Measurements from ENCODE around the gene KRT10. TPM values are rescaled to one million over a fixed set of nuclear protein-coding genes. Genes with fewer than 3 reads are reported as not detected.

KRT10 gene
- total RNA-seq, 1 donor from 2014 or later: 29.9 TPM

- TF ChIP-seq, protein P1, sequence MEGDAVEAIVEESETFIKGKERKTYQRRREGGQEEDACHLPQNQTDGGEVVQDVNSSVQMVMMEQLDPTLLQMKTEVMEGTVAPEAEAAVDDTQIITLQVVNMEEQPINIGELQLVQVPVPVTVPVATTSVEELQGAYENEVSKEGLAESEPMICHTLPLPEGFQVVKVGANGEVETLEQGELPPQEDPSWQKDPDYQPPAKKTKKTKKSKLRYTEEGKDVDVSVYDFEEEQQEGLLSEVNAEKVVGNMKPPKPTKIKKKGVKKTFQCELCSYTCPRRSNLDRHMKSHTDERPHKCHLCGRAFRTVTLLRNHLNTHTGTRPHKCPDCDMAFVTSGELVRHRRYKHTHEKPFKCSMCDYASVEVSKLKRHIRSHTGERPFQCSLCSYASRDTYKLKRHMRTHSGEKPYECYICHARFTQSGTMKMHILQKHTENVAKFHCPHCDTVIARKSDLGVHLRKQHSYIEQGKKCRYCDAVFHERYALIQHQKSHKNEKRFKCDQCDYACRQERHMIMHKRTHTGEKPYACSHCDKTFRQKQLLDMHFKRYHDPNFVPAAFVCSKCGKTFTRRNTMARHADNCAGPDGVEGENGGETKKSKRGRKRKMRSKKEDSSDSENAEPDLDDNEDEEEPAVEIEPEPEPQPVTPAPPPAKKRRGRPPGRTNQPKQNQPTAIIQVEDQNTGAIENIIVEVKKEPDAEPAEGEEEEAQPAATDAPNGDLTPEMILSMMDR (IDR thresholded peaks at IDR 0.05; ENCODE audit: insufficient read depth, low read length, poor library complexity, severe bottlenecking): no peak
- no peaks in the 10 kb centered on the region for H3K36me3 ChIP-seq (ENCODE audit: control insufficient read depth, insufficient read depth, low read length)
- no peak for DNase-seq (ENCODE audit: low read depth)
- no peak overlapping the region for H3K4me3 ChIP-seq (ENCODE audit: low read depth, low read length)
- no peaks in the 10 kb centered on the region for H3K27me3 ChIP-seq (ENCODE audit: control insufficient read depth, insufficient read depth, low read length)
Measured at GRCh38 chr17:40830085-40830776, 7.8 kb upstream of the KRT10 start.

- no peak overlapping the region for H3K4me3 ChIP-seq (ENCODE audit: low read depth, low read length)
- no peaks in the 10 kb centered on the region for H3K36me3 ChIP-seq (ENCODE audit: control insufficient read depth, insufficient read depth, low read length)
- no peak for DNase-seq (ENCODE audit: low read depth)
- TF ChIP-seq, protein P1 (IDR thresholded peaks at IDR 0.05; ENCODE audit: insufficient read depth, low read length, poor library complexity, severe bottlenecking): no peak
- no peaks in the 10 kb centered on the region for H3K27me3 ChIP-seq (ENCODE audit: control insufficient read depth, insufficient read depth, low read length)
Measured at GRCh38 chr17:40828454-40829044, 6.1 kb upstream of the KRT10 start.

GRCh38 chr17:40827746-40828453, 5.5 kb upstream of the KRT10 start:
- no peak for DNase-seq (ENCODE audit: low read depth)
- H3K4me3 ChIP-seq (ENCODE audit: low read depth, low read length): no peak overlapping the region
- no peaks in the 10 kb centered on the region for H3K27me3 ChIP-seq (ENCODE audit: control insufficient read depth, insufficient read depth, low read length)
- no peaks in the 10 kb centered on the region for H3K36me3 ChIP-seq (ENCODE audit: control insufficient read depth, insufficient read depth, low read length)
- TF ChIP-seq, protein P1 (IDR thresholded peaks at IDR 0.05; ENCODE audit: insufficient read depth, low read length, poor library complexity, severe bottlenecking): no peak

GRCh38 chr17:40825599-40825998, 3.2 kb upstream of the KRT10 start:
- Histone ChIP-seq H3K27me3 (ENCODE audit: control insufficient read depth, insufficient read depth, low read length) (no peaks in the 10 kb centered on the region), H3K36me3 (ENCODE audit: control insufficient read depth, insufficient read depth, low read length) (no peaks in the 10 kb centered on the region), H3K4me3 (ENCODE audit: low read depth, low read length) (no peak overlapping the region)
- DNase-seq (ENCODE audit: low read depth): no peak
- TF ChIP-seq, protein P1 (IDR thresholded peaks at IDR 0.05; ENCODE audit: insufficient read depth, low read length, poor library complexity, severe bottlenecking): no peak

GRCh38 chr17:40824015-40824832, 1.8 kb upstream of the KRT10 start:
- TF ChIP-seq, protein P1 (IDR thresholded peaks at IDR 0.05; ENCODE audit: insufficient read depth, low read length, poor library complexity, severe bottlenecking): no peak
- DNase-seq (ENCODE audit: low read depth): no peak
- H3K36me3 ChIP-seq (ENCODE audit: control insufficient read depth, insufficient read depth, low read length): no peaks in the 10 kb centered on the region
- no peaks in the 10 kb centered on the region for H3K27me3 ChIP-seq (ENCODE audit: control insufficient read depth, insufficient read depth, low read length)
- H3K4me3 ChIP-seq (ENCODE audit: low read depth, low read length): no peak overlapping the region
